Choroid plexus epithelial cell (primary cell): ENCODE data around the gene RAB40B.

ENCODE experiments used
- DNase-seq: peaks from one replicate; pipeline ENCODE4 v3.0.0-alpha.2; 2010; ENCODE audit warnings: low read depth
- H3K4me3 ChIP-seq: 2 replicates; pipeline ENCODE4 v1.5.1; 2011; ENCODE audit warnings: low read depth, mild to moderate bottlenecking, control low read depth, low read length, moderate library complexity
- CTCF ChIP-seq: conservative IDR thresholded peaks from 2 replicates; pipeline ENCODE4 v1.5.1; 2011; ENCODE audit warnings: low read depth, mild to moderate bottlenecking, control low read depth, inconsistent platforms, low read length, moderate library complexity

The RAB40B gene

GRCh38 chr17:82702231-82702927 is 3.9 kb upstream of the RAB40B start:
- H3K4me3 ChIP-seq: no peak overlapping the region
- no peak for TF ChIP-seq CTCF
- DNase-seq: no peak

- no peak overlapping the region for H3K4me3 ChIP-seq
- TF ChIP-seq CTCF: no peak
- DNase-seq: no peak
Observed at GRCh38 chr17:82699551-82699950, 1.1 kb upstream of the RAB40B start.

GRCh38 chr17:82698974-82699442 is 510 bp upstream of the RAB40B start:
- TF ChIP-seq CTCF: no peak
- H3K4me3 ChIP-seq: peak overlapping the region; percentile 75
- DNase-seq: peak; percentile 10

GRCh38 chr17:82697808-82698064 is 762 bp downstream of the RAB40B start:
- H3K4me3 ChIP-seq: peak overlapping the region; percentile 64
- no peak for DNase-seq
- TF ChIP-seq CTCF: no peak

GRCh38 chr17:82696916-82697807 is 1.3 kb downstream of the RAB40B start:
- H3K4me3 ChIP-seq: peak overlapping the region; percentile 64
- no peak for DNase-seq
- TF ChIP-seq CTCF: no peak

- H3K4me3 ChIP-seq: no peak overlapping the region
- no peak for TF ChIP-seq CTCF
- no peak for DNase-seq
Observed at GRCh38 chr17:82696259-82696658, 2.2 kb downstream of the RAB40B start.

- no peak overlapping the region for H3K4me3 ChIP-seq
- no peak for DNase-seq
- no peak for TF ChIP-seq CTCF
Observed at GRCh38 chr17:82694647-82695046, 3.9 kb downstream of the RAB40B start.
